GM18517 (cell line): ENCODE results near the gene LASP1NB.
"Not testable (repeated sequence)": the region's sequence is repeated elsewhere in the genome, so short reads cannot be mapped to it uniquely, and the experiment has no call there.

Experiments
- ATAC-seq: cut with Tn5 transposase; IDR thresholded peaks from one replicate; pipeline ENCODE4 v1.9.1; 2021; ENCODE audit warnings: mild to moderate bottlenecking, moderate library complexity; ENCODE audit not compliant: unreplicated experiment

Gene LASP1NB

GRCh38 chr17:38916771-38917170 lies 8.6 kb upstream of the LASP1NB start:
- no peak for ATAC-seq

DNA sequence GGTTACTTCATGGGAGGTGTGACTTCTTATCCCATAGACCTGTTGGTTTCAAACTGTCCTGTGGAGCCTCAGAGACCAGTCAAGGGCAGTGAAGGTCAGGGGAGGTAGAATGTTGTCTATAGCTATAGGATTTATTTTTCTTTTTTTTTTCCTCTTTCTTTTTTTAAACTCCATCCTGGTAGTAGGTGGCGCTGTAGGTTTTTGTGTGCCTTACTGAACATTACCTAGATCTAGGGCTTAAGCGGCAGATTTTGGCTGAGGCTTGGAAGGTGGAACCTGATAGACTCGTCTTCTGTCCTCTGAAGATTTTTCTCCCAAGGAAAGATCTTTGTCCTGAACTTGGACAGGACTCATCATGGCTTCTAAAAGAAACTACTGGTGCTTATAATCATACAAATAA lies 8.2 kb upstream of the LASP1NB start:
- no peak for ATAC-seq

- ATAC-seq: no peak
Observed at GRCh38 chr17:38918129-38918913, 7.1 kb upstream of the LASP1NB start.

- no peak for ATAC-seq
Observed at GRCh38 chr17:38918916-38919315, 6.5 kb upstream of the LASP1NB start.

- no peak for ATAC-seq
Observed at GRCh38 chr17:38919316-38920078, 5.9 kb upstream of the LASP1NB start.

DNA sequence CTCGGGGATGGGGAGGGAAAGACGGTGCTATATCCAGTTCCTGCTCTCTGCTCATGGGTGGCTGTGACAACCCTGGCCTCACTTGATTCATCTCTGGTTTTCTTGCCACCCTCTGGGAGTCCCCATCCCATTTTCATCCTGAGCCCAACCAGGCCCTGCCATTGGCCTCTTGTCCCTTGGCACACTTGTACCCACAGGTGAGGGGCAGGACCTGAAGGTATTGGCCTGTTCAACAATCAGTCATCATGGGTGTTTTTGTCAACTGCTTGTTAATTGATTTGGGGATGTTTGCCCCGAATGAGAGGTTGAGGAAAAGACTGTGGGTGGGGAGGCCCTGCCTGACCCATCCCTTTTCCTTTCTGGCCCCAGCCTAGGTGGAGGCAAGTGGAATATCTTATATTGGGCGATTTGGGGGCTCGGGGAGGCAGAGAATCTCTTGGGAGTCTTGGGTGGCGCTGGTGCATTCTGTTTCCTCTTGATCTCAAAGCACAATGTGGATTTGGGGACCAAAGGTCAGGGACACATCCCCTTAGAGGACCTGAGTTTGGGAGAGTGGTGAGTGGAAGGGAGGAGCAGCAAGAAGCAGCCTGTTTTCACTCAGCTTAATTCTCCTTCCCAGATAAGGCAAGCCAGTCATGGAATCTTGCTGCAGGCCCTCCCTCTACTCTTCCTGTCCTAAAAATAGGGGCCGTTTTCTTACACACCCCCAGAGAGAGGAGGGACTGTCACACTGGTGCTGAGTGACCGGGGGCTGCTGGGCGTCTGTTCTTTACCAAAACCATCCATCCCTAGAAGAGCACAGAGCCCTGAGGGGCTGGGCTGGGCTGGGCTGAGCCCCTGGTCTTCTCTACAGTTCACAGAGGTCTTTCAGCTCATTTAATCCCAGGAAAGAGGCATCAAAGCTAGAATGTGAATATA lies 4.8 kb upstream of the LASP1NB start:
- ATAC-seq: no peak

GRCh38 chr17:38921756-38922411 lies 3.5 kb upstream of the LASP1NB start:
- ATAC-seq: no peak

GRCh38 chr17:38922538-38923297 lies 2.7 kb upstream of the LASP1NB start:
- no peak for ATAC-seq

- no peak for ATAC-seq
Observed at GRCh38 chr17:38926293-38927070, 1.1 kb downstream of the LASP1NB start.

- ATAC-seq: not testable (repeated sequence)
Observed at GRCh38 chr17:38930782-38931181, 5.4 kb downstream of the LASP1NB start.

- ATAC-seq: not testable (repeated sequence)
Observed at GRCh38 chr17:38933962-38934361, 8.5 kb downstream of the LASP1NB start.

DNA sequence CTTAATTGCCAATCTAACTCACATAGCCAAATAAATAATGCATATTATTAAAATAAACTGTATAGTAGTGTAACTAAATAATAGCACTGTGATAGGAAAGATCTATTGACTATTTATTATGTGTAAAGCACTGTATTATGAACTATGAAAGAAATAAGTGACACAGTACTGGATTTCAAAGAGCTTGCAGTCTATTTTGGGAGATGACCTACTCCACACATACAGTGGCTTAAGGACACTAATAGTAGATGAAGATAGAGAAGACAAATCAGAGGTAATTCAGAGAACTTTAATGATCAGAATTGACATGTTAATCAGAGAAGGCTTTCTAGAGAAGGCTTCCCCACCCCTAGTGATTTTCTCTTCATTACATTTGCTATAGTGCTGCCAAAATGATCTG lies 14.6 kb downstream of the LASP1NB start:
- ATAC-seq: no peak

GRCh38 chr17:38940404-38940803 lies 15.0 kb downstream of the LASP1NB start:
- ATAC-seq: no peak

- no peak for ATAC-seq
Observed at GRCh38 chr17:38942696-38943334, 17.4 kb downstream of the LASP1NB start.

DNA sequence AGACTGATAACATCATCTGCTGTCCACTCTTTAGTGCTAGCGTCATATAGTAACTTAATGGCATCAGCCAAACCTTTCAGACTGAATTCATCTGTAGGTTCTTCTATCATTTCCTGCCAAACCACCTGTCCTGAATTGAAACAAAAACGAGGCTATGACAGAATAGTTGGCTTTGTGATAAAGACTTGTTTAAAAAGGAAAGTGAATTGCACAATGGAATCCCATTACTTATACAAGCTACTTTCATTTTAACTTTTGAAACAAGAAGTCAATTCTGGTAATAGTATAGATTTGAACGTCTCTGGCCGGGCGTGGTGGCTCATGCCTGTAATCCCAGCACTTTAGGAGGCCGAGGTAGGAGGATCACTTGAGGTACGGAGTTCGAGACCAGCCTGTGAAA lies 18.2 kb downstream of the LASP1NB start:
- no peak for ATAC-seq

DNA sequence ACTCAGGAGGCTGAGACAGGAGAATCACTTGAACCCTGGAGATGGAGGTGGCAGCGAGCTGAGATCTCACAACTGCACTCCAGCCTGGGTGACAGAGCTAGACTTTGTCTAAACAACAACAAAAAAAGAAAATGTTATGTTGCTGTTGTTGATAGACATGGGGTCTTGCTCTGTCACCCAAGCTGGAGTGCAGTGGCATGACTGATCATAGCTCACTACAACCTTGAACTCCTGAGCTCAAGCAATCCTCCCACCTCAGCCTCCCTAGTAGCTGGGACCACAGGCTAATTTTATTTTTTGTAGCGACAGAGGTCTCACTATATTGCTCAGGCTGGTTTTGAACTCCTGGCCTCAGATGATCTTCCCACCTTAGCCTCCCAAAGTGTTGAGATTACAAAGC lies 21.8 kb downstream of the LASP1NB start:
- ATAC-seq: no peak

- ATAC-seq: not testable (repeated sequence)
Observed at GRCh38 chr17:38953800-38954199, 28.4 kb downstream of the LASP1NB start.

GRCh38 chr17:38958326-38958725 lies 32.9 kb downstream of the LASP1NB start:
- no peak for ATAC-seq

GRCh38 chr17:38958756-38959155 lies 33.3 kb downstream of the LASP1NB start:
- no peak for ATAC-seq
